ENCODE data around the gene LY6G6F.
A peak's percentile ranks its signal among the peaks of the same experiment; 100 is the strongest.

LY6G6F gene

DNA sequence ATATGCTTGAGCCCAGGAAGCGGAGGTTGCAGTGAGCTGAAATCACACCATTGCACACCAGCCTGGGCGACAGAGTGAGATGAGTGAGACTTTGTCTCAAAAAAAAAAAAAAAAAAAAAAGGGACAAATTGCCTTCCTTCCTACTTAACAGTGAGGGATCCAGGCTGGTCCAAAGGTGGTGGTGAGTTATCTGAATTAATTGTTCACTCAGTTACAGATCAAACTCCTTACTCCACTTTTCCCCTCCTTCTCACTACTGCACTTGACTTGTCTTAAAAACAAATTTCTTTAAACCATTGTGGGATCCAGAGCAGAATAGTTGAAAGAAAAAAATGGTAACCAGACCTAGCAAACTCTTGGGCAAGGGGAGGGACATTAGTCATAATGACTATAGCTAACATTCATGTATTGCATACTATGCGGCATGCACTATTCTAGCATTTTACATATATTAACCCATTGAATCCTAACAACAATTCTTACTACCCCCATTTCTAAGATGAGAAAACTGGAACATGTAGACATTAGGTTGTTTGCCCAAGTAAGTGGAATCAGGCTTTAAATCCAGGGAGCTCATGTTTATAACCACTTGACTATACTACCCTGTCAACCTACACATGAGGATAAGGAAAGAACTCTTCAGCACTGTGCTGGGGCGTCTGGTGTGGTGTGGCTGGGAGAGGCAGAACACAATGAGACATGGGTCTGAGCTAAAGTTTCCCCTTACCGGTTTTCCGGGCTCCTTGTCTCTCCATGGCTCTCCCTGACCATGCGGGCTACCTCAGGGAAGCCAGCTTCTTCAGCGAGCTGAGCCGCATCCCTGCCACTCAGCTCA lies 43.3 kb upstream of the LY6G6F start:
- Histone ChIP-seq H3K4me3 (ENCODE audit: low read depth in 1 of 5, low read length in 5 of 5) (peak overlapping the region; percentile 39 to 96 (median 92)), H3K4me1 (ENCODE audit: control insufficient read depth in 5 of 5, insufficient read depth in 5 of 5, low read length in 5 of 5) (peaks cover 19 to 74% (median 59%) of the 10 kb centered on the region in 5 donors)

DNA sequence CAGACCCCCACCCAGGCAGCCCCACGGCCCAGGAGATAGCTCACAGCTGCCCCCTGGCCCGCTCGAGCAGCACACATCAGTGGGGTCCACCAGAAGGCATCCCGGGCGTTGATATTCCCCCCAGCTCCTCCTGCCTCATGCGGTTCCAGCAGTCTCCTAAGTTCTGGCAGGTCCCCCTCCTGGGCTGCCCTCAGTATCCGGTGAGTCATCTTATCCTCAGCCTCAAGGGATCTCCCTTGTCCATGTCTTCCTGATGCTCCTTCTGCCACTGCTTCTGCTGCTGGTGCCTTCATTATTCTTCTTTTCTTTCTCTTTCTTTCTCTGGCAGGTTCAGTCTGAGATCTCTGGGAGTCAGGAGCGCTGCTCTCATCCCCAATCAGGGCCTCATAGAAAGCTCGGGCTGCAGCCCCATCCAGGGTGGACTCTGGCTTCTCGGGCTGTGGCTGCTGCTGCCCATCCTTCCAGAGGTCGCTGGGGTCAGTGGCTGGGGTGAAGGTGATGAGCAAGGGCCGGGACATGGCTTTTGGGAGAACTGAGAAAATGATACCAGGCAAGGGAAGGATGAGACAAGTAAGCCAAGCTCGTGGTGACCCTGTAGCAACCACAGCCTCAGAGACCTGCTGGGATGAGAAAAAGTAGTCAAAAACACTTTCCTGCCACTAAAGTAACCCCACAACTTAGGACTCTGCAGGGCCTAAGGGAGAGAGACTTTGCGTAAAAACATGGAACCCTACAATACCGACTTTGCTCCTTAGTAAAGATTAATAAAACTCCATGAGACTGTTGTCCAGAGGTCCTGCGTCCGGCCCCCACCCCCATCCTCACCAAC lies 42.5 kb upstream of the LY6G6F start:
- Histone ChIP-seq H3K4me1 (ENCODE audit: control insufficient read depth in 5 of 5, insufficient read depth in 5 of 5, low read length in 5 of 5) (peaks cover 18 to 68% (median 51%) of the 10 kb centered on the region in 5 donors), H3K9ac (ENCODE audit: low read length in 5 of 5) (peak overlapping the region; percentile 70 to 96 (median 88)), H3K36me3 (ENCODE audit: control insufficient read depth in 5 of 5, insufficient read depth in 5 of 5, low read length in 5 of 5) (peaks cover 4 to 36% (median 28%) of the 10 kb centered on the region in 5 donors), H3K9me3 (ENCODE audit: control insufficient read depth in 5 of 5, low read length in 5 of 5) (no peaks in the 10 kb centered on the region), H3K27ac (ENCODE audit: low read depth, low read length) (peak overlapping the region; percentile 97), H3K4me3 (ENCODE audit: low read depth in 1 of 5, low read length in 5 of 5) (peak overlapping the region; percentile 70 to 98 (median 92)), H3K27me3 (ENCODE audit: control insufficient read depth in 5 of 5, insufficient read depth in 4 of 5, low read length in 5 of 5) (no peaks in the 10 kb centered on the region)

More for the DNA sequence above, 43.3 kb upstream of the LY6G6F start:
- peak overlapping the region; percentile 97 for H3K27ac ChIP-seq (ENCODE audit: low read depth, low read length)
- no peaks in the 10 kb centered on the region for H3K9me3 ChIP-seq (ENCODE audit: control insufficient read depth in 5 of 5, low read length in 5 of 5)
- H3K9ac ChIP-seq (ENCODE audit: low read length in 5 of 5) = peak overlapping the region in 3 of 5 donors; percentile 10 to 96 (median 88)
- H3K36me3 ChIP-seq (ENCODE audit: control insufficient read depth in 5 of 5, insufficient read depth in 5 of 5, low read length in 5 of 5) = peaks cover 4 to 31% (median 20%) of the 10 kb centered on the region in 5 donors
- H3K27me3 ChIP-seq (ENCODE audit: control insufficient read depth in 5 of 5, insufficient read depth in 4 of 5, low read length in 5 of 5) = no peaks in the 10 kb centered on the region

DNA sequence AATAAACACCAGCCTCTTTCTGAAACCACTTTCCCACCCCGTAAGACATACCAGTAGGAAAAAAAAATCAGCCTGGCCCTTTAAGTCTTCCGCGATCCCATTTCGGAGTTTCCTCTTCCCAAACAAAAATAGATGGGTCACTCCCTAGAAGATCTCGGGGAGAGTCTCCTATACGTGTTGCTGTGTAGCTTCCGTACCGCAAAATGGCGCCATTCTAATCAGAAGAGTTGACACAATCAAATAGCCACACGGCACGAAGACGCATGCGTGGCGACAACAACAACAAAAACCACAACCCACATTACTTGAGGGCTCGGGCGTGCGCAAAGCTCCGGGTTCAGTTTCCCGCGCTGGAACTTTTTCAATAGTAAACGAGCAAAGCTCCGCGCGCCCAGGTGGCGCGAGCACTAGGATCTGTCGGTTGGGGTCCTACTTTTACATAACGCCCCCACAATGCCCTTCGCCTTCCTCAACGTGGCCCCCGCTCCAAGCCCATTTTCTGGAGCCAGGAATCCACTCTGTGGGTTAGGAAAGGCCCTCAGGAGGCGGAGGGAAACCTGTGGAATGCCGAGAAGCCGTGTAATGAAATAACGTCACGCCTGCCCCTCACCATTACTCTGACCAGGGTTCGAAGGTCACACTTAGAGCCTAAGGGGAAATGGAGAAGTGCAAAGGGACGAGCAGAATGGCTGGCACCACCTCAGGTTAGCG lies 41.7 kb upstream of the LY6G6F start, which contains the start of gene GPANK1:
TSS of gene GPANK1 (minus strand) at position 208 of the 711 bp plus-strand sequence. CDS start 519 bp downstream, outside the sequence.
- Histone ChIP-seq H3K27ac (ENCODE audit: low read depth, low read length) (peak within 1 kb of the TSS; percentile 97), H3K4me3 (ENCODE audit: low read depth in 1 of 5, low read length in 5 of 5) (peak within 1 kb of the TSS; percentile 70 to 98 (median 92)), H3K9me3 (ENCODE audit: control insufficient read depth in 5 of 5, low read length in 5 of 5) (no peaks in the 10 kb centered on the region), H3K36me3 (ENCODE audit: control insufficient read depth in 5 of 5, insufficient read depth in 5 of 5, low read length in 5 of 5) (peaks cover 4 to 42% (median 36%) of the 10 kb centered on the region in 5 donors), H3K27me3 (ENCODE audit: control insufficient read depth in 5 of 5, insufficient read depth in 4 of 5, low read length in 5 of 5) (no peaks in the 10 kb centered on the region), H3K9ac (ENCODE audit: low read length in 5 of 5) (peak within 1 kb of the TSS; percentile 88 to 97 (median 96)), H3K4me1 (ENCODE audit: control insufficient read depth in 5 of 5, insufficient read depth in 5 of 5, low read length in 5 of 5) (peaks cover 14 to 61% (median 43%) of the 10 kb centered on the region in 5 donors)

DNA sequence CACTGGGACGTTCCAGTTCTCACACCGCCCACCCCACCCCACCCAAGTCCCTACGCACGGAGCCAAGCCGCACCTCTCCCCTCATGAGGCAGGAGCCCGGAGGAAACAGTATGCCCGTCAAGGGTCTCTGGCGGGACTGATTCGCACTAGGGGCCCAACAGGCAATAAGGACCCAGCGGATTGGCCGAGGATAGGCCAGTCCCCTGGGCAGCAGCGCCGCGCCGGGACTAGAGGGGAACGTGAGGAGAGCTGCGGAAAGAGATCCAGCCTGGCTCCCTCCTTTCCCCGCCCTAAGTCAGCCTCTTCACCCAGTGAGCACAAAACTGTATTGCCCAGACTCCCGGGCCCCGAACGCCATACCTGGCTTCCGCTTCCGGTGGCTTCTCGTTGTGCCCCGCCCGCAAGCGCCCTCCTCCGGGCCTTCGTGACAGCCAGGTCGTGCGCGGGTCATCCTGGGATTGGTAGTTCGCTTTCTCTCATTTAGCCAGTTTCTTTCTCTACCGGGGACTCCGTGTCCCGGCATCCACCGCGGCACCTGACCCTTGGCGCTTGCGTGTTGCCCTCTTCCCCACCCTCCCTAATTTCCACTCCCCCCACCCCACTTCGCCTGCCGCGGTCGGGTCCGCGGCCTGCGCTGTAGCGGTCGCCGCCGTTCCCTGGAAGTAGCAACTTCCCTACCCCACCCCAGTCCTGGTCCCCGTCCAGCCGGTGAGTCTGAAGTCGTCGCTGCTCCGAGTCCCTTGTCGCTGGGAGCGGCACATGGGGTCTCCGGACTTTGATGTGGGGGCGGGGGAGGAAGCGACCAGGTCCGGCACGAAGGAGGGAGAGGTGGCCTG lies 40.9 kb upstream of the LY6G6F start, which contains the start of gene CSNK2B:
TSS of gene CSNK2B (plus strand) at position 580 of the 836 bp plus-strand sequence. CDS start 752 bp downstream, outside the sequence.
- Histone ChIP-seq H3K4me3 (ENCODE audit: low read depth in 1 of 5, low read length in 5 of 5) (peak within 1 kb of the TSS; percentile 90 to 98 (median 92)), H3K4me1 (ENCODE audit: control insufficient read depth in 5 of 5, insufficient read depth in 5 of 5, low read length in 5 of 5) (peaks cover 12 to 54% (median 39%) of the 10 kb centered on the region in 5 donors), H3K27me3 (ENCODE audit: control insufficient read depth in 5 of 5, insufficient read depth in 4 of 5, low read length in 5 of 5) (no peaks in the 10 kb centered on the region), H3K27ac (ENCODE audit: low read depth, low read length) (peak within 1 kb of the TSS; percentile 97), H3K36me3 (ENCODE audit: control insufficient read depth in 5 of 5, insufficient read depth in 5 of 5, low read length in 5 of 5) (peaks cover 4 to 49% (median 43%) of the 10 kb centered on the region in 5 donors), H3K9ac (ENCODE audit: low read length in 5 of 5) (peak within 1 kb of the TSS; percentile 88 to 97 (median 96)), H3K9me3 (ENCODE audit: control insufficient read depth in 5 of 5, low read length in 5 of 5) (no peaks in the 10 kb centered on the region)

DNA sequence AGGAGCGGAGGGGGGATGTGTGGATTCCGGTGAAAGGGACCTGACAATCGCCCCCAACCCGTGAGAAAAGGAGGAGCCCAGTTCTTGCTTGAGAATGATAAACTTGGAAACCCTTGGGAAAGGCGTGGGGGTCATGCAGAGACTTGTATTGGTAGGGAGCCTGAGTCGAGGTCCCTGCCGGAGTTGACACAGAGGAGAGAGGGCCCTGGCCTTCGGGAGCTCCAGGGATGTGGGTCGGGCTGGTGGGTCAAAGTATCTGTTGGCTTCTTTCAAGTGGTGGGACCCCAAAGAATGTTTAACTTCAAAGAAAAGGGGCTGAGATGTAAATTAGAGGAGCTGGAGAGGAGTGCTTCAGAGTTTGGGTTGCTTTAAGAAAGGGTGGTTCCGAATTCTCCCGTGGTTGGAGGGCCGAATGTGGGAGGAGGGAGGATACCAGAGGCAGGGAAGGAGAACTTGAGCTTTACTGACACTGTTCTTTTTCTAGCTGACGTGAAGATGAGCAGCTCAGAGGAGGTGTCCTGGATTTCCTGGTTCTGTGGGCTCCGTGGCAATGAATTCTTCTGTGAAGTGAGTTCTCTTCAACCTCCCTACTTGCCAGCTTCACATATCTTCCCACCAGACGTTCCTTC lies 40.2 kb upstream of the LY6G6F start:
- Histone ChIP-seq H3K4me3 (ENCODE audit: low read depth in 1 of 5, low read length in 5 of 5) (peak overlapping the region; percentile 90 to 96 (median 92)), H3K36me3 (ENCODE audit: control insufficient read depth in 5 of 5, insufficient read depth in 5 of 5, low read length in 5 of 5) (peaks cover 4 to 57% (median 51%) of the 10 kb centered on the region in 5 donors)

DNA sequence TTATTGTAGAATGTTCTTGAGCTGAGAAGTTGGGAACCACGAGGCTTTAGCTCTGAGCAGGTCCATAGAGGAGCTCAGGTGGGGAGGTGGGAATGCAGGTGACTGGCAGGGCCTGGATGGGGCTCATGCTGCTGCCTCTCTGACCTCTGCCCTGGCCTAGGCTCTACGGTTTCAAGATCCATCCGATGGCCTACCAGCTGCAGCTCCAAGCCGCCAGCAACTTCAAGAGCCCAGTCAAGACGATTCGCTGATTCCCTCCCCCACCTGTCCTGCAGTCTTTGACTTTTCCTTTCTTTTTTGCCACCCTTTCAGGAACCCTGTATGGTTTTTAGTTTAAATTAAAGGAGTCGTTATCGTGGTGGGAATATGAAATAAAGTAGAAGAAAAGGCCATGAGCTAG lies 37.0 kb upstream of the LY6G6F start, which contains the start of gene LY6G5B:
TSS of gene LY6G5B (plus strand) at position 301 of the 400 bp plus-strand sequence. CDS start 975 bp downstream, outside the sequence.
- Histone ChIP-seq H3K36me3 (ENCODE audit: control insufficient read depth in 5 of 5, insufficient read depth in 5 of 5, low read length in 5 of 5) (peaks cover 6 to 66% (median 61%) of the 10 kb centered on the region in 5 donors), H3K9ac (ENCODE audit: low read length in 5 of 5) (no peak within 1 kb of the TSS), H3K4me3 (ENCODE audit: low read depth in 1 of 5, low read length in 5 of 5) (no peak within 1 kb of the TSS), H3K4me1 (ENCODE audit: control insufficient read depth in 5 of 5, insufficient read depth in 5 of 5, low read length in 5 of 5) (peaks cover 9 to 24% (median 12%) of the 10 kb centered on the region in 5 donors), H3K27me3 (ENCODE audit: control insufficient read depth in 5 of 5, insufficient read depth in 4 of 5, low read length in 5 of 5) (no peaks in the 10 kb centered on the region), H3K9me3 (ENCODE audit: control insufficient read depth in 5 of 5, low read length in 5 of 5) (no peaks in the 10 kb centered on the region), H3K27ac (ENCODE audit: low read depth, low read length) (no peak within 1 kb of the TSS)

More for the DNA sequence above, 40.2 kb upstream of the LY6G6F start:
- Histone ChIP-seq H3K27ac (ENCODE audit: low read depth, low read length) (peak overlapping the region; percentile 97), H3K27me3 (ENCODE audit: control insufficient read depth in 5 of 5, insufficient read depth in 4 of 5, low read length in 5 of 5) (no peaks in the 10 kb centered on the region), H3K4me1 (ENCODE audit: control insufficient read depth in 5 of 5, insufficient read depth in 5 of 5, low read length in 5 of 5) (peaks cover 9 to 47% (median 34%) of the 10 kb centered on the region in 5 donors), H3K9me3 (ENCODE audit: control insufficient read depth in 5 of 5, low read length in 5 of 5) (no peaks in the 10 kb centered on the region), H3K9ac (ENCODE audit: low read length in 5 of 5) (peak overlapping the region; percentile 88 to 97 (median 96))

DNA sequence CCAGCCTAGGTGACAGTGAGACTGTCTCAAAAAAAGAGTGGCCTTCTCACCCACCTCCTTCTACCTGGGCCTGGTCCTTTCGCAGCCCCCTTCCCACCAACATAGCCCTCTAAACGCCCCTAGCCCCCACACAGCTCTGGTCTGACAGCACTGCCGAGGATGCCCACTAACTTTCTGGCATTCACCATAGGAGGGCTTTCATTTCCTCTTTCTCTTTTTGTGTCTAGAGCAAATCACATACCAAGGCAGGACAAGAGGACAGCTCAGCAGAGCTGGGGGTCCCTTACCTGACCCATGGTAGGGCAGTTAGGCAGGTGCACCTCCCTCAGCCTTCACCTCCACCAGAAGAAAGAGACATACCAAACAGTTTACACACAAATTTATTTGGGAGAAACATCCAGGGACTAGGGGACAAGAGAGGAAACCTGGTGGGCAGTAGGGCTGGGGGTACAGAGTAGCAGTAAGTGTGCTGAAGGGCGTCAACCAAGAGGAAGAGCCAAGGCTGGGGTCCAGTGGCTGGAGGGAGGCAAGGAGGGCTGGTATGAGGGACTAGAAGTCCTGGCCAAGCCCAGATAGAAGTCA lies 30.3 kb upstream of the LY6G6F start:
- peaks cover 0 to 14% (median 14%) of the 10 kb centered on the region in 5 donors for H3K4me1 ChIP-seq (ENCODE audit: control insufficient read depth in 5 of 5, insufficient read depth in 5 of 5, low read length in 5 of 5)
- H3K27ac ChIP-seq (ENCODE audit: low read depth, low read length) = no peak overlapping the region
- H3K36me3 ChIP-seq (ENCODE audit: control insufficient read depth in 5 of 5, insufficient read depth in 5 of 5, low read length in 5 of 5) = peaks cover 2 to 30% (median 23%) of the 10 kb centered on the region in 5 donors
- no peaks in the 10 kb centered on the region for H3K27me3 ChIP-seq (ENCODE audit: control insufficient read depth in 5 of 5, insufficient read depth in 4 of 5, low read length in 5 of 5)
- H3K9me3 ChIP-seq (ENCODE audit: control insufficient read depth in 5 of 5, low read length in 5 of 5) = no peaks in the 10 kb centered on the region
- H3K9ac ChIP-seq (ENCODE audit: low read length in 5 of 5) = no peak overlapping the region
- no peak overlapping the region for H3K4me3 ChIP-seq (ENCODE audit: low read depth in 1 of 5, low read length in 5 of 5)

DNA sequence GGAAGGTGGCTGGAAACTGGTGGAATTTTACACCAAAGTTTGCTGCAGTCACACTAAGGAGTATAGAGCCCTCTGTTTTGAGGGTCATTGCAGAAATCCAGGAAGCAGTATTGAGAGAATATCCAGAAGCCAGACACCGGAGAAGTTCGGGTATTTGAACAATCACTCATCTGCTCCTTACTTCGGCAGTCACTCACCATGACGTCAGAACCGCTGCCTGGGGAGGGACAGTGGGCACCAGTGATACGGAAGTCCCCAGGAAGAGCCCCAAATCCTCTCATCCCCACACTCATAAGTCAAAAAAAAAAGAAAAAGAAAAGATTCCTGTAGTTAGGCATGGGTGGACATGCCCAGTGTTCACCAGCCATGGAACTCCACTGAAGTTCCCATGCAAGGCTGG lies 29.8 kb upstream of the LY6G6F start:
- no peaks in the 10 kb centered on the region for H3K27me3 ChIP-seq (ENCODE audit: control insufficient read depth in 5 of 5, insufficient read depth in 4 of 5, low read length in 5 of 5)
- H3K36me3 ChIP-seq (ENCODE audit: control insufficient read depth in 5 of 5, insufficient read depth in 5 of 5, low read length in 5 of 5) = peaks cover 0 to 25% (median 18%) of the 10 kb centered on the region in 5 donors
- no peaks in the 10 kb centered on the region for H3K9me3 ChIP-seq (ENCODE audit: control insufficient read depth in 5 of 5, low read length in 5 of 5)
- no peak overlapping the region for H3K4me3 ChIP-seq (ENCODE audit: low read depth in 1 of 5, low read length in 5 of 5)
- H3K4me1 ChIP-seq (ENCODE audit: control insufficient read depth in 5 of 5, insufficient read depth in 5 of 5, low read length in 5 of 5) = peaks cover 0 to 19% (median 17%) of the 10 kb centered on the region in 5 donors
- no peak overlapping the region for H3K9ac ChIP-seq (ENCODE audit: low read length in 5 of 5)
- H3K27ac ChIP-seq (ENCODE audit: low read depth, low read length) = no peak overlapping the region

All from subcutaneous abdominal adipose tissue (tissue), 5 donors.